GM21381 (cell line): ENCODE results near the gene APOC1.
"Not testable (repeated sequence)": the region's sequence is repeated elsewhere in the genome, so short reads cannot be mapped to it uniquely, and the experiment has no call there.

Experiments used
- ATAC-seq: cut with Tn5 transposase; IDR thresholded peaks from one replicate; pipeline ENCODE4 v1.9.1; 2021; ENCODE audit warnings: mild to moderate bottlenecking, moderate library complexity; ENCODE audit not compliant: unreplicated experiment

APOC1 gene

DNA sequence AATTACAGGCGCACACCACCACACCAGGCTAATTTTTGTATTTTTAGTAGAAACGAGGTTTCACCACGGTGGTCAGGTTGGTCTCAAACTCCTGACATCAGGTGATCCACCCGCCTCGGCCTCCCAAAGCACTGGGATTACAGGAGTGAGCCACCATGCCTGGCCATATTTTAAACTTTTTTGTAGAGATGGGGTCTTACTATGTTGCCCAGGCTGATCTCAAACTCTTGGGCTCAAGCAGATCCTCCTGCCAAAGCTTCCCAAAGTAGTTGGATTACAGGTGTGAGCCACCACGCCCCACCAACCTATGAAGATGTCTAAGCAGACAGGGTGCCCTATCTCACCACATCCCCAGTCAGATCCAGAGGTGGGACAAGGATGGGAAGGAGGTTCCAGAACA lies 2.5 kb upstream of the APOC1 start:
- ATAC-seq: not testable (repeated sequence)

- no peak for ATAC-seq
Observed at GRCh38 chr19:44912854-44913253, 1.6 kb upstream of the APOC1 start.

DNA sequence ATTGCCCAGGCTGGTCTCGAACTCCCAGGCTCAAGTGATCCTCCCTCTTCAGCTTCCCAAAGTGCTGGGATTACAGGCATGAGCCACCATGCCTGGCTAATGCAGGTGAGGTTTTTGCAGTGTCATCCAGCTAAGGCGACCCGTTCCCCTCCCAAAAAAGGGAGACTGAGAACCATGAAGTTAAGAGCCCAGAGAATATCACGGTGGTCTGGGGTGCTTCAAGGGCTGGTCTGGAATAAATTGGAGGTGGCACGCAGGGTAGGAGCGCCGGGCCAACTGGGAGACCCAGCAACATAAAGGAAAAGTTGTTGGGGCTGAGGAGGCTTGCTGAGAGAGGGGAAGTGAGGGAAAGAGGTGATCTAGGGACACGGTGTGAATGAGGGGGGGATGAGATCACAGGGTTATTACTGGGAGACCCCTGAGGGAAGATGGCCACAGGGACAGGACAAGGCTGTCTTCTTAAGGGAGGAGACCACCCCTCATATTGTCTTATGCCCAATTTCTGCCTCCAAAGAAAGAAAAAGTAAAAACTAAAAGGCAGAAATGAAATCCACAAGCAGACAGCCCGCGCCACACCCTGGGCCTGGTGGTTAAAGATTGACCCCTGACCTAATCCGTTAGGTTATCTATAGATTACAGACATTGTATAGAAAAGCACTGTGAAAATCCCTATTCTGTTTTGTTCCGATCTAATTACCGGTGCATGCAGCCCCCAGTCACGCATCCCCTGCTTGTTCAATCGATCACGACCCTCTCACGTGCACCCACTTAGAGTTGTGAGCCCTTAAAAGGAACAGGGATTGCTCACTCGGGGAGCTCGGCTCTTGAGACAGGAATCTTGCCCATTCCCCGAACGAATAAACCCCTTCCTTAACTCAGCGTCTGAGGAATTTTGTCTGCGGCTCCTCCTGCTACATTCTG lies 636 bp upstream of the APOC1 start:
- not testable (repeated sequence) for ATAC-seq

DNA sequence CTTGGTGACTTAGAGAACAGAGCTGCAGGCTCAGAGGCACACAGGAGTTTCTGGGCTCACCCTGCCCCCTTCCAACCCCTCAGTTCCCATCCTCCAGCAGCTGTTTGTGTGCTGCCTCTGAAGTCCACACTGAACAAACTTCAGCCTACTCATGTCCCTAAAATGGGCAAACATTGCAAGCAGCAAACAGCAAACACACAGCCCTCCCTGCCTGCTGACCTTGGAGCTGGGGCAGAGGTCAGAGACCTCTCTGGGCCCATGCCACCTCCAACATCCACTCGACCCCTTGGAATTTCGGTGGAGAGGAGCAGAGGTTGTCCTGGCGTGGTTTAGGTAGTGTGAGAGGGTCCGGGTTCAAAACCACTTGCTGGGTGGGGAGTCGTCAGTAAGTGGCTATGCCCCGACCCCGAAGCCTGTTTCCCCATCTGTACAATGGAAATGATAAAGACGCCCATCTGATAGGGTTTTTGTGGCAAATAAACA lies 9.9 kb downstream of the APOC1 start:
- no peak for ATAC-seq

DNA sequence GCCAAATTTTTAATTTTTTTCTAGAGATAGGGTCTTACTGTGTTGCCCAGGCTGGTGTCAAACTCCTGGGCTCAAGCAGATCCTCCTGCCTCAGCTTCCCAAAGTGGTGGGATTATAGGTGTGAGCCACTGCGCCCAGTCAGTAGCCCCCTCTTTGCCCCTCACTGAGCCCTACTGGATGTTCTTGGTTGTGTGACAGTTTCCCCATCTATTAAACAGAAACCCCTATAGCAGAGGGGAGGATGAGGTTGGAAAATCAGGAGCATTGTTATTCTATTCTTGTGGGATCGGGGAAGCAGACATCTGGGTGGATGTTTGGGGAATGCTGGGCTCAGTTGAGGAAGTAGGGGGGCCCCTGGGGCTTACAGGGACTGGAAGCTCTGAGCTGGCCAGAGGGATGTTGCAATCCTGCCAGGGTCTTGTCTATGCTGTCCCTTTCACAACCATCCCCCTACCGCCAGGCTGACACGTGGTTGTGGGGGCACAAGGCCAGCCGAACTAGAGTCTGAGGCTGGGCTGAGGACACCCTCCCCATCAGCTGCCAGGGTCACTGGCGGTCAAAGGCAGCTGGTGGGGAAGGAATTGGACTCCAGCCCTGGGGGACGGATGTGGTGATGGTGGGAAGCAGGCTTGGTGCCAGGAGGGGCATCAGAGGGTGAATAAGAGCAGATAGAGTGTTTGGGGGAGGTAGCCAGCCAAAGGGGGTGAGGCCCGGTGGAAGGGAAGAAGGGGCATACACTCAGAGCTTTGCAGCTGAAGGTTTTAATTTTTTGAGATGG lies 10.9 kb downstream of the APOC1 start:
- ATAC-seq: no peak

GRCh38 chr19:44926245-44927077 lies 12.1 kb downstream of the APOC1 start:
- not testable (repeated sequence) for ATAC-seq

DNA sequence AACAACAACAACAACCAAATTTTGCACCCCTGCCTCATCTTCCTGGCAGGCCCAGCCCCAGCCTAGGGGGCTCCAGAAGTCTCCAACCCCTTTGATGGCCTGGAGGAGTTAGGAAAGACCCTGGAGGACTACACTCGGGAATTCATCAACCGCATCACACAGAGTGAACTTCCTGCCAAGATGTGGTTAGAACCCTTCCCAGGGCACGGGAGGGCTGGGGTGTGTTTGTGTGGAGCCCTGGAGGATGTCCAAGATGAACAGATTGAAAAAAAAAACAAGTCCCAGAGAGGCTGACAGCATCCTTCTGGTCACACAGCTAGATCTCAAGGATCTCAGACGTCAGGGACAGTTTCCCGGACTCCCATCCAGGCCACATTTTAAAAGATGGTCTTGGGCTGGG lies 13.3 kb downstream of the APOC1 start:
- no peak for ATAC-seq

DNA sequence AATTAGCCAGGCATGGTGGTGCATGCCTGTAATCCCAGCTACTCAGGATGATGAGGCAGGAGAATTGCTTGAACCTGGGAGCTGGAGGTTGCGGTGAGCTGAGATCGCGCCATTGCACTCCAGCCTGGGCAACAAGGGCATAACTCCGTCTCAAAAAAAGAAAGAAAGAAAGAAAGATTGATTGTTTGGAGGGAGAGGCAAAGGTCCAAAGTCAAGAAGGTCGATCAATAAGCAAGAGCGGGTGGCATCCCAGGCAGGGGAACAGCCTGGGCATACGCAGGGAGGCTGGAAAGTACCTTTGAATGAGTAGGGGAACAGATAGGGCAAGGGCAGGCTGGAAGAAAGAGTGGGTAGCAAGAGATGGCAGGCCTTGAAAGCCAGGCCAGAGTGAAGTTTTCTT lies 15.7 kb downstream of the APOC1 start:
- no peak for ATAC-seq

DNA sequence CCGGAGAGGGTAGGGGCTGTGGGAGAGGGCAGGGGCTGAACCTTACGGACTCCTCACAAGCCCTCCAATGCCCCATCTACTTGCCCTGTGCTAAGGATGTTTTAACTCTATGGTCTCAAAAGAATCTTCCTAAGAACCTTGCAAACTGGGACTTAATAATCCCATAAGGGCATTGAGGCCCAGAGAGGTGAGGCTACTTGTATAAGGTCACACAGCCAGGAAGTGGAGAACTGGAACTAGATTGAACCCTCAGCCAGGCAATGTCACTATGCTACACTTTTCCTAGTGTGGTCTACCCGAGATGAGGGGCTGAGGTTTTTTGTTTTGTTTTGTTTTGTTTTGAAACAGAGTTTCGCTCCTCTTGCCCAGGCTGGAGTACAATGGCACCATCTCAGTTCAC lies 17.1 kb downstream of the APOC1 start:
- ATAC-seq: no peak

GRCh38 chr19:44939668-44940067 lies 25.3 kb downstream of the APOC1 start:
- ATAC-seq: no peak

GRCh38 chr19:44942067-44942571 lies 27.7 kb downstream of the APOC1 start, which contains the start of gene APOC4:
TSS of gene APOC4 (plus strand) at chr19:44942237. CDS start at chr19:44942278, 41 bp downstream.
- ATAC-seq: no peak

- no peak for ATAC-seq
Observed at GRCh38 chr19:44943801-44944249, 29.4 kb downstream of the APOC1 start.

GRCh38 chr19:44947041-44947581 lies 32.7 kb downstream of the APOC1 start:
- no peak for ATAC-seq

- ATAC-seq: no peak
Observed at GRCh38 chr19:44948237-44948636, 33.8 kb downstream of the APOC1 start.

DNA sequence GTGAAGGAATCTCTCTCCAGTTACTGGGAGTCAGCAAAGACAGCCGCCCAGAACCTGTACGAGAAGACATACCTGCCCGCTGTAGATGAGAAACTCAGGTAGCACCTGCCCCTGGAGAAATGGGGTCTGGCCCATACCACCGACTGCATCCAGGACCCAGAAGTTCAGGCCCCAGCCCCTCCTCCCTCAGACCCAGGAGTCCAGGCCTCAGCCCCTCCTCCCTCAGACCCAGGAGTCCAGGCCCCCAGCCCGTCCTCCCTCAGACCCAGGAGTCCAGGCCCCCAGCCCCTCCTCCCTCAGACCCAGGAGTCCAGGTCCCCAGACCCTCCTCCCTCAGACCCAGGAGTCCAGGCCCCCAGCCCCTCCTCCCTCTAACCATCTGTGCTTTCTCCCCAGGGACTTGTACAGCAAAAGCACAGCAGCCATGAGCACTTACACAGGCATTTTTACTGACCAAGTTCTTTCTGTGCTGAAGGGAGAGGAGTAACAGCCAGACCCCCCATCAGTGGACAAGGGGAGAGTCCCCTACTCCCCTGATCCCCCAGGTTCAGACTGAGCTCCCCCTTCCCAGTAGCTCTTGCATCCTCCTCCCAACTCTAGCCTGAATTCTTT lies 34.5 kb downstream of the APOC1 start:
- ATAC-seq: no peak

GRCh38 chr19:44949550-44949949 lies 35.1 kb downstream of the APOC1 start:
- ATAC-seq: no peak

GRCh38 chr19:44951179-44952159 lies 37.1 kb downstream of the APOC1 start:
- ATAC-seq: no peak

- no peak for ATAC-seq
Observed at GRCh38 chr19:44954278-44954648, 39.9 kb downstream of the APOC1 start.
